ENCODE data around the gene CRYBA4. TPM values are rescaled to one million over a fixed set of nuclear protein-coding genes. Genes with fewer than 3 reads are reported as not detected.

Gene CRYBA4
- total and polyA plus RNA-seq, 2 experiments from 2014 or later: 1.5 TPM; not detected in 1

DNA sequence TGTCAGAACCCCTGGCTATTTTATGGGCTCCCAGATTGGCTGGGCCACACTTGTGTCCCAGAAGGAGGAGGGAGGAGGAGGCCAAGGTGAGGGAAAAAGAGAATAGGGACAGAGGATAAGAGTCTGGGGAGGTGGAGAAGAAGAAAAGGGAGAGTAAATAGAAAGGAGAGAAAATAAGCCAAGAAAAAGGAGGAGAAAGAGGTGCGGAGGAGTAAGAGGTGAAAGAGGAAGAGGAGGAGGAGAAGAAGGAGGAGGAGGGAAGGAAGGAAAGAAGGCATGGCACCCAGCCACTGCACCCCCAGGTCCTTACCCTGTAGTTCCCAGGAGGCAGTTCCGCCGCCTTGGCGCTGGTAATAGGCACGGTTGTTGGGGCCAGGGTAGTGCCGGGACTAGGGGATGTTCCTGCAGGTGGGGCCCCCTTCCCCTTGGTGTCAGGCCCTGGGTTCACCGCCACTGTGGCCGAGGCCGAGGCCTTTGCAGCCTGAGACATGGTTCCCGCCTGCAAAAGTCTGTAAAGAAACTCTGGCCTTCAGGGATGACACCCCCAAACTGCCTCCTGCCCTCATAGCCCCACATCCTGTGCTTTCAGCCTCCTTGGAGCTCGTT is 5.8 kb upstream of the CRYBA4 start:
- Histone ChIP-seq H3F3A (replicated peaks; ENCODE audit: low read depth) (peaks cover 18% of the 10 kb centered on the region), H3K79me2 (replicated peaks; ENCODE audit: insufficient read depth) (no peaks in the 10 kb centered on the region), H3K36me3 (ENCODE audit: insufficient read depth) (no peaks in the 10 kb centered on the region), H3K27ac (ENCODE audit: low read depth) (no peak overlapping the region), H3K4me3 (no peak overlapping the region), H3K4me1 (ENCODE audit: insufficient read depth) (peaks cover 63% of the 10 kb centered on the region), H4K20me1 (replicated peaks; ENCODE audit: insufficient read depth) (no peaks in the 10 kb centered on the region), H3K4me2 (peak overlapping the region; percentile 74), H3K27me3 (ENCODE audit: insufficient read depth) (peaks cover 34% of the 10 kb centered on the region), H2AFZ (peak overlapping the region; percentile 29; the same call in 1 of the 2 replicates), H3K9me2 (ENCODE audit: insufficient read depth) (no peaks in the 10 kb centered on the region)
- DNase-seq (ENCODE audit: low spot score) (no peak), ATAC-seq (peak; percentile 13; the same call in 2 of the 3 replicates)
- no peaks in the 10 kb centered on the region; the same call in 2 of the 3 replicates for H3K36me3 Mint-ChIP-seq (ENCODE audit: low read depth)
- H3K4me1 Mint-ChIP-seq: peaks cover 61% of the 10 kb centered on the region
- H3K27me3 Mint-ChIP-seq (ENCODE audit: insufficient read depth, low read depth, poor library complexity): peaks cover 48% of the 10 kb centered on the region
- TF ChIP-seq, protein P1, sequence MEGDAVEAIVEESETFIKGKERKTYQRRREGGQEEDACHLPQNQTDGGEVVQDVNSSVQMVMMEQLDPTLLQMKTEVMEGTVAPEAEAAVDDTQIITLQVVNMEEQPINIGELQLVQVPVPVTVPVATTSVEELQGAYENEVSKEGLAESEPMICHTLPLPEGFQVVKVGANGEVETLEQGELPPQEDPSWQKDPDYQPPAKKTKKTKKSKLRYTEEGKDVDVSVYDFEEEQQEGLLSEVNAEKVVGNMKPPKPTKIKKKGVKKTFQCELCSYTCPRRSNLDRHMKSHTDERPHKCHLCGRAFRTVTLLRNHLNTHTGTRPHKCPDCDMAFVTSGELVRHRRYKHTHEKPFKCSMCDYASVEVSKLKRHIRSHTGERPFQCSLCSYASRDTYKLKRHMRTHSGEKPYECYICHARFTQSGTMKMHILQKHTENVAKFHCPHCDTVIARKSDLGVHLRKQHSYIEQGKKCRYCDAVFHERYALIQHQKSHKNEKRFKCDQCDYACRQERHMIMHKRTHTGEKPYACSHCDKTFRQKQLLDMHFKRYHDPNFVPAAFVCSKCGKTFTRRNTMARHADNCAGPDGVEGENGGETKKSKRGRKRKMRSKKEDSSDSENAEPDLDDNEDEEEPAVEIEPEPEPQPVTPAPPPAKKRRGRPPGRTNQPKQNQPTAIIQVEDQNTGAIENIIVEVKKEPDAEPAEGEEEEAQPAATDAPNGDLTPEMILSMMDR (conservative IDR thresholded peaks at IDR 0.05; ENCODE audit: low read depth in 2 of 2): no peak
- TF ChIP-seq, protein P2, sequence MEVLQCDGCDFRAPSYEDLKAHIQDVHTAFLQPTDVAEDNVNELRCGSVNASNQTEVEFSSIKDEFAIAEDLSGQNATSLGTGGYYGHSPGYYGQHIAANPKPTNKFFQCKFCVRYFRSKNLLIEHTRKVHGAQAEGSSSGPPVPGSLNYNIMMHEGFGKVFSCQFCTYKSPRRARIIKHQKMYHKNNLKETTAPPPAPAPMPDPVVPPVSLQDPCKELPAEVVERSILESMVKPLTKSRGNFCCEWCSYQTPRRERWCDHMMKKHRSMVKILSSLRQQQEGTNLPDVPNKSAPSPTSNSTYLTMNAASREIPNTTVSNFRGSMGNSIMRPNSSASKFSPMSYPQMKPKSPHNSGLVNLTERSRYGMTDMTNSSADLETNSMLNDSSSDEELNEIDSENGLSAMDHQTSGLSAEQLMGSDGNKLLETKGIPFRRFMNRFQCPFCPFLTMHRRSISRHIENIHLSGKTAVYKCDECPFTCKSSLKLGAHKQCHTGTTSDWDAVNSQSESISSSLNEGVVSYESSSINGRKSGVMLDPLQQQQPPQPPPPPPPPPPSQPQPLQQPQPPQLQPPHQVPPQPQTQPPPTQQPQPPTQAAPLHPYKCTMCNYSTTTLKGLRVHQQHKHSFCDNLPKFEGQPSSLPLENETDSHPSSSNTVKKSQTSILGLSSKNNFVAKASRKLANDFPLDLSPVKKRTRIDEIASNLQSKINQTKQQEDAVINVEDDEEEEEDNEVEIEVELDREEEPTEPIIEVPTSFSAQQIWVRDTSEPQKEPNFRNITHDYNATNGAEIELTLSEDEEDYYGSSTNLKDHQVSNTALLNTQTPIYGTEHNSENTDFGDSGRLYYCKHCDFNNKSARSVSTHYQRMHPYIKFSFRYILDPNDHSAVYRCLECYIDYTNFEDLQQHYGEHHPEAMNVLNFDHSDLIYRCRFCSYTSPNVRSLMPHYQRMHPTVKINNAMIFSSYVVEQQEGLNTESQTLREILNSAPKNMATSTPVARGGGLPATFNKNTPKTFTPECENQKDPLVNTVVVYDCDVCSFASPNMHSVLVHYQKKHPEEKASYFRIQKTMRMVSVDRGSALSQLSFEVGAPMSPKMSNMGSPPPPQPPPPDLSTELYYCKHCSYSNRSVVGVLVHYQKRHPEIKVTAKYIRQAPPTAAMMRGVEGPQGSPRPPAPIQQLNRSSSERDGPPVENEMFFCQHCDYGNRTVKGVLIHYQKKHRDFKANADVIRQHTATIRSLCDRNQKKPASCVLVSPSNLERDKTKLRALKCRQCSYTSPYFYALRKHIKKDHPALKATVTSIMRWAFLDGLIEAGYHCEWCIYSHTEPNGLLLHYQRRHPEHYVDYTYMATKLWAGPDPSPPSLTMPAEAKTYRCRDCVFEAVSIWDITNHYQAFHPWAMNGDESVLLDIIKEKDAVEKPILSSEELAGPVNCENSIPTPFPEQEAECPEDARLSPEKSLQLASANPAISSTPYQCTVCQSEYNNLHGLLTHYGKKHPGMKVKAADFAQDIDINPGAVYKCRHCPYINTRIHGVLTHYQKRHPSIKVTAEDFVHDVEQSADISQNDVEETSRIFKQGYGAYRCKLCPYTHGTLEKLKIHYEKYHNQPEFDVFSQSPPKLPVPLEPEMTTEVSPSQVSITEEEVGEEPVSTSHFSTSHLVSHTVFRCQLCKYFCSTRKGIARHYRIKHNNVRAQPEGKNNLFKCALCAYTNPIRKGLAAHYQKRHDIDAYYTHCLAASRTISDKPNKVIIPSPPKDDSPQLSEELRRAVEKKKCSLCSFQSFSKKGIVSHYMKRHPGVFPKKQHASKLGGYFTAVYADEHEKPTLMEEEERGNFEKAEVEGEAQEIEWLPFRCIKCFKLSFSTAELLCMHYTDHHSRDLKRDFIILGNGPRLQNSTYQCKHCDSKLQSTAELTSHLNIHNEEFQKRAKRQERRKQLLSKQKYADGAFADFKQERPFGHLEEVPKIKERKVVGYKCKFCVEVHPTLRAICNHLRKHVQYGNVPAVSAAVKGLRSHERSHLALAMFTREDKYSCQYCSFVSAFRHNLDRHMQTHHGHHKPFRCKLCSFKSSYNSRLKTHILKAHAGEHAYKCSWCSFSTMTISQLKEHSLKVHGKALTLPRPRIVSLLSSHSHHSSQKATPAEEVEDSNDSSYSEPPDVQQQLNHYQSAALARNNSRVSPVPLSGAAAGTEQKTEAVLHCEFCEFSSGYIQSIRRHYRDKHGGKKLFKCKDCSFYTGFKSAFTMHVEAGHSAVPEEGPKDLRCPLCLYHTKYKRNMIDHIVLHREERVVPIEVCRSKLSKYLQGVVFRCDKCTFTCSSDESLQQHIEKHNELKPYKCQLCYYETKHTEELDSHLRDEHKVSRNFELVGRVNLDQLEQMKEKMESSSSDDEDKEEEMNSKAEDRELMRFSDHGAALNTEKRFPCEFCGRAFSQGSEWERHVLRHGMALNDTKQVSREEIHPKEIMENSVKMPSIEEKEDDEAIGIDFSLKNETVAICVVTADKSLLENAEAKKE (CRISPR knock-in tag; IDR thresholded peaks at IDR 0.05): no peak
- no peak for TF ChIP-seq ZNF331 (CRISPR knock-in tag; IDR thresholded peaks at IDR 0.05; ENCODE audit: low read depth)
- H3K4me3 Mint-ChIP-seq: peak overlapping the region; percentile 28; the same call in 1 of the 3 replicates
- H3K9me3 Mint-ChIP-seq: no peaks in the 10 kb centered on the region
- H3K27ac Mint-ChIP-seq: no peak overlapping the region

All from GM23338 (cell line).